ENCODE results near the gene VSIG10.

DNA sequence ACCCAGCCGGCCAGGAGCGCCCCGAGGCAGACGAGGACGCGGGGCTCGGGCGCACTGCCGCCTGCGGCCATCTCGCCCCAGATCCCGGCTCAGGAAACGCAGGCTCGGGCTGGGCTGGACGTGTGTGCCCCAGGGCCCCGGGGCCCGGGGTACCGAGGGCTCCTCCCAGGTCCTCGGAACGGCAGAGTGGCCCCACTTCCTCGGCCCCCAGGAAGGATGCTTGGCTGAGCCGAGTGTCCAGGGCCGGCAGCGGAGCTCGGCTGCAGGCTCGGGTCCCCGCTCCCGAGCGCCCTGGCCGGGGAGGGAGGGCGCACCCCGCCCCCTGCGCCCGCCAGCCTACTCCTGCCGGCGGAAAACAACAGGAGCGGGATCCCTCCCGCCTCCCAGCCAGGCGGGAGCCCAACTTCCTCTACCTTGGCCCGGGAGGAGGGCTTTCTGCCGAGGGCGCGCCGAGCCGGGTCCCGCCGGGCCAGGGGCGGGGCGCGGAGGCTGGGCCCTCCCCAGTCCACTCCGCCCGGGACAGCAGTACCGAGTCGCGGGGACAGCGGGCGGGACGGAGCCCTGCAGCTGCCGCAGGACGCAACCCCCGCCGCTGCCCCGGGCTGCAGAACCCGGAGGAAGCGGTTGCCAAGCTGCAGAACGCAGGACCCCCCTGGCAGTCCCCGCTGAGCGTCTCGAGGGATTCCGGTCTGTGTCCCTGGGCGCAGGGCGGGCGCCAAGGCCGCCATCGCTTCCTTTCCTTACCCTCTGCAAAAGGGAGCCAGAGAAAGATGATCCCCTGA is at the start of gene VSIG10:
- TF ChIP-seq CTCF (IDR thresholded peaks at IDR 0.05; ENCODE audit: insufficient read depth, low read length, poor library complexity, severe bottlenecking) (no peak), EZH2phosphoT487 (conservative IDR thresholded peaks at IDR 0.05; ENCODE audit: low read length) (0 out of 2 replicates have a peak, but pooled peaks have one; percentile 29)
